HG02840 (cell line): ENCODE data around the gene USP24.
"Not testable (repeated sequence)": the region's sequence is repeated elsewhere in the genome, so short reads cannot be mapped to it uniquely, and the experiment has no call there.

Experiments used
- ATAC-seq: cut with Tn5 transposase; IDR thresholded peaks from one replicate; pipeline ENCODE4 v1.9.1; 2021; ENCODE audit warnings: mild to moderate bottlenecking, moderate library complexity, moderate number of reproducible peaks; ENCODE audit not compliant: unreplicated experiment, low FRiP score

The USP24 gene

GRCh38 chr1:55043011-55043410, 172.2 kb downstream of the USP24 start:
- no peak for ATAC-seq

DNA sequence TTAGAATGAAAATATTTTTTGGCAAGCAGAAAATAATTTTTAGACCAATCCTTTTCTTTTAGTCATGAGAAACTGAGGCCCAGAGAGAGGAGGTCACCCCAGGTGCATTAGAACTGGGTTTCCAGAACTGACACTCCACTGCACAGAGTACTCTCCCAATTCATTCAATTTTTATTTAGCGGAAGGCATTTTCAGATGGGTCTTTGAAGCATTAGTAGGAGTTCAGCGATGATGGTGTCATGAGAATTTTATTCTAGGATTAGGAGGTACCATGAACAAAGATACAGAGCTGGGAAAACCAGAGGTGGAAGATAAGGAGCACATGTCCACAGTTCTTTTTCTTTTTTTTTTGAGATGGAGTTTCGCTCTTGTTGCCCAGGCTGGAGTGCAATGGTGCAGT, 173.6 kb downstream of the USP24 start:
- ATAC-seq, result no peak

DNA sequence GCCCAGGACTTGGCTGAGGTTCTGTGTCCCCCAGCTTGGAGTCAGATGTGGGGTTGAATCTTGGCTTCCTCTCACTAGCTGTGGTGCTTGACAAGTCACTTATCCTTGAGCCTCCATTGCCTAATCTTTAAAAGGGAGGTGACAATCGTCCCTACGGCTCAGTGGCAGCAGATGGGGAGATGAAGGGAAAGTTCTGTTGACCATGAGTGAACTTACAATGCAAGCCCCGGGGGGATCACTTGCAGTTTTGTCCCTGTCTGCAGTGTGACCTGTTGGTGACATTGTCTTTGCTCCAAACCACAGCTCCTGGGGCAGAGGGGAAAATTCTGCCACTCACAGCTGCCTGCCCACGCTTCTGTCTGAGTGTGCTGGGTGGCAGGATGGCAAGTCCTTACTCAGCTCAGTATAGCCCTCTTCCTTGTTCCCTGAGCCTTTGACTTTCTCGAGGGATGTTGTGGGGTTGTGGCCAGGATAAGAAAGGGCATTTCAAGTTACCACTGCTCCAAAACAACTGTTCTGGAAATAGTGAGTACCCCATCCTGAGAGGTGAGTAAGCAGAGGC, 174.2 kb downstream of the USP24 start:
- ATAC-seq, result no peak

DNA sequence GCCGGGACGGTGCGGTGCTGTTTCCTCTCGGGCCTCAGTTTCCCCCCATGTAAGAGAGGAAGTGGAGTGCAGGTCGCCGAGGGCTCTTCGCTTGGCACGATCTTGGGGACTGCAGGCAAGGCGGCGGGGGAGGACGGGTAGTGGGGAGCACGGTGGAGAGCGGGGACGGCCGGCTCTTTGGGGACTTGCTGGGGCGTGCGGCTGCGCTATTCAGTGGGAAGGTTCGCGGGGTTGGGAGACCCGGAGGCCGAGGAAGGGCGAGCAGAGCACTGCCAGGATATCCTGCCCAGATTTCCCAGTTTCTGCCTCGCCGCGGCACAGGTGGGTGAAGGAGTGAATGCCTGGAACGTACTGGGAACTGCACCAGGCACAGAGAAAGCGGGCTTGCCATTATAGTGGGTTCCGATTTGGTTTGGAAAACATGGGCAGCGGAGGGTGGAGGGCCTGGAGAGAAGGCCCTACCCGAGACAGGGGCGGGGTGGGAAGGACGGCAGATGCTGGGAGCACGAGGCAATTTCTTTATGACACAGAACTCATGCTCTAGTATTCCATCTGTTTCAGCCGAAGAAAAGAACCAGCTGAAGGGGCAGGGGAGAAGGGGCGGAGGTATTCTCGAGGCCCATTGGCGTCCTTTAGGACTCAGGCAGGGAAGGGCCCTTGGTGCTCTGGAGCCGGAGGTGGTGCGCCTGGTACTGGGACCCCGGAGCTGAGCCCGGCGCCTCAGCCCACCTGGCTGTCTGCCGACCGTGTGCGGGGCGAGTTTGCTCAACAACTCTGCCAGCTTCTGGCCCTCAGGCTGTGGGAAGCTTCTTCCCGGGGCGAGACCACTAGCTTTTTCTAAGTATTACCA, 174.9 kb downstream of the USP24 start:
- no peak for ATAC-seq

DNA sequence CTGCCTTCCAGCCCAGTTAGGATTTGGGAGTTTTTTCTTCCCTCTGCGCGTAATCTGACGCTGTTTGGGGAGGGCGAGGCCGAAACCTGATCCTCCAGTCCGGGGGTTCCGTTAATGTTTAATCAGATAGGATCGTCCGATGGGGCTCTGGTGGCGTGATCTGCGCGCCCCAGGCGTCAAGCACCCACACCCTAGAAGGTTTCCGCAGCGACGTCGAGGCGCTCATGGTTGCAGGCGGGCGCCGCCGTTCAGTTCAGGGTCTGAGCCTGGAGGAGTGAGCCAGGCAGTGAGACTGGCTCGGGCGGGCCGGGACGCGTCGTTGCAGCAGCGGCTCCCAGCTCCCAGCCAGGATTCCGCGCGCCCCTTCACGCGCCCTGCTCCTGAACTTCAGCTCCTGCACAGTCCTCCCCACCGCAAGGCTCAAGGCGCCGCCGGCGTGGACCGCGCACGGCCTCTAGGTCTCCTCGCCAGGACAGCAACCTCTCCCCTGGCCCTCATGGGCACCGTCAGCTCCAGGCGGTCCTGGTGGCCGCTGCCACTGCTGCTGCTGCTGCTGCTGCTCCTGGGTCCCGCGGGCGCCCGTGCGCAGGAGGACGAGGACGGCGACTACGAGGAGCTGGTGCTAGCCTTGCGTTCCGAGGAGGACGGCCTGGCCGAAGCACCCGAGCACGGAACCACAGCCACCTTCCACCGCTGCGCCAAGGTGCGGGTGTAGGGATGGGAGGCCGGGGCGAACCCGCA, 175.7 kb downstream of the USP24 start, which contains the start of gene PCSK9:
Gene PCSK9 (plus strand): TSS at position 207 of the 741 bp plus-strand sequence. CDS start 290 bp downstream, at position 497.
- ATAC-seq, result no peak

- ATAC-seq, result no peak
Observed at GRCh38 chr1:55038974-55039341, 176.2 kb downstream of the USP24 start.

DNA sequence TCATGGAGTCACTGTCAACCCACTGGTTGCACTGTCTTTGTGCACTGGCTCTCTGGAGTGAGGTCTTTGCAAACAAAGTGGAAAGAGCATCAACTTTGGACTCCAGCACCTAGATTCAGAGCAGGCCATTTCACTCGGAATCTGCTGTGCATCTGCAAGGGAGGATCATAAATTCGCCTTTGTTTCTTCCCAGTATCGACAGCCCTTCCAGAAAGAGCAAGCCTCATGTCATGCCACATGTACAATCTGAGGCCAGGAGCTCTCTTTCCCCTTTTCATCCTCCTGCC, 176.7 kb downstream of the USP24 start:
- ATAC-seq, result no peak

DNA sequence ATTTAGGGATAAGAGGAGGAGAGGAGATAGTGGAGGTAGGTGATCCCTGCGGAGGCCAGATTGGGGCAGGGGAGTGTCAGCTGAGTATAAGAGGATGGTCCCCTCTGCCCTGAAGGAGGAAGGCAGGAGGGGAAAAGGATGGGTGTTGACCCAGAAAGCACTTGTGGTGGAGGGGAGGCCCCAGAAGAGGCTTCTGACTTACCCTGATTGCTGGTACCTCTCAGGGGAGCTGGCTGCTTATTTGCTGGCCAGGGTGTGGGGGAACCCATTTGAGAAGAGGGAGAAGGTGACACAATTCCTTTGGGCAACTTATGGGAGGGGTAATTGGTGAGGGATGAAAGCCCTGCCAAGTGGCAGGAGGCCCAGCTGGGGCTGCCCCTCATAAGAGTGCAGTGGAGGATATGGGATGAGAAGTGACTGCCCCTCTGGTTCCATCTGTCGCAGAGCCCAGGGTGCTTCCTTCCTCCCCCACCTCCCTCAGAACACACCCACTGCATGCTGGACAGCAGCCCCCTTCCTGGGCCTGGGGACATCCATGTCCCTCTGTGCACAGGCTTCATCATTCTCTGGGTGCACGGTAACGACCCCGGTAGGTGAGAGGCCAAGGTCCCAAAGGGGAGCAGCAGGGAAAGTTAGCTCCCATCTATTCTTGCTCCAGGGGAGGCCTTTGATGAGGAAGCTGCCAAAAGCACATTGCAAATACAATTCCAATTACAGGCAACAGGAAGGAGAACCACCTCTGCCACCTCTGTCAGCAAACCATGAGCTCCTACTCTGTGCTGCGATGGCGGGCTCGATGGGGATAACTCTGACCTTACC, 177.2 kb downstream of the USP24 start:
- ATAC-seq, result no peak

GRCh38 chr1:55035904-55036303, 179.3 kb downstream of the USP24 start:
- ATAC-seq, result no peak

DNA sequence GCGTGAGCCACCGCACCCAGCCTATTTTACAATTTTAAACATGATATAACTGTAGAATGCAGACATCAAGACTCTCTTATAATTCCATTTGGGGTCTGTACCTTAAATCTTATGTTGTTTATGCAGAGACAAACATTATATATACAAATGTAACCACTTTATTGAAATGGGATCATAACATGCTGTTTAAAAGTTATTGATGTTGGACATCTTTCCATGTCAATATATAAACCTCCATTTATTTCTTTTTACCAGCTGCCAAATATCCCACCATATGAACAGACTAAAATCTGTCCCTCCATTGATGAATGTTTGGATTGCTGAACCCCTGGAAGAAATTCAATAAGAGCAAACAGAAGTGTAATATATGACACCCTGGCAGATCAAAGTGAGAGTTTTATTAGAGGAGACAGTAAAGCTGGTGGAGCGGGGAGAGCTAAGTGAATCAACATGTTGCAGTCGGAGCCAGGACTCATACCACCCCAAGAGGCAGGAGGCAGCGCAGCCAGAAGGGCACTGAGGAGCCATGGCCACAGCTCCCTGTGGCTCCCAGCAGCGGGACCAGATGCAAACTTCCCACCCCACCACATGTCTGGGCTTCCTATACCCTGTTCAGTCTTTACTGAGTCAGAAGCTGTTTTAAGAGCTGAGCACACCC, 180.6 kb downstream of the USP24 start:
- no peak for ATAC-seq

GRCh38 chr1:55033265-55033614, 181.9 kb downstream of the USP24 start:
- no peak for ATAC-seq

DNA sequence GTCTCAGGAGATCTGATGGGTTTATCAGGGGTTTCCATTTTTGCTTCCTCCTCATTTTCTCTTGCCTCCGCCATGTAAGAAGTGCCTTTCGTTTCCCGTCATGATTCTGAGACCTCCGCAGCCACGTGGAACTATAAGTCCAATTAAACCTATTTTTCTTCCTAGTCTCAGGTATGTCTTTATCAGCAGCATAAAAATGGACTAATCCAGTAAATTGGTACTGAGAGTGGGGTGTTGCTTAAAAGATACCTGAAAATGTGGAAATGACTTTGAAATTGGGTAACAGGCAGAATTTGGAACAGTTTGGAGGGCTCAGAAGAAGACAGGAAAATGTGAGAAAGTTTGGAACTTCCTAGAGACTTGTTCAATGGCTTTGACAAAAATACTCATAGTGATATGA, 184.1 kb downstream of the USP24 start:
- ATAC-seq, result not testable (repeated sequence)

DNA sequence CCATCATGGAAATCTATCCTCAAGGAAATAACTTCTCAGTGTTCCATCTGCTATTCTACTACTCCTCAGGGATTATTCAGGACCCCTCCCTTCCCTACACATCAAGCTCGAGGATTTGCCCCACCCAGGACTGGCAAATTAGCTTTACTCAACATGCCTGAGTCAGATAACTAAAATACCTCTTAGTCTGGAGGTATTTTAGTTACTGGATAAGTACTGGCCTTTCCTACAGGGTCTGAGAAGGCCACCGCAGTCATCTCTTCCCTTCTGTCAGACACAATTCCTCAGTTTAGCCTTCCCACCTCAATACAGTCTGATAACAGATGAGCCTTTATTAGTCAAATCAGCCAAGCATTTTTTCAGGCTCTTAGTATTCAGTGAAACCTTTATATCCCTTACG, 188.5 kb downstream of the USP24 start:
- not testable (repeated sequence) for ATAC-seq

- not testable (repeated sequence) for ATAC-seq
Observed at GRCh38 chr1:55024163-55024562, 191.0 kb downstream of the USP24 start.

GRCh38 chr1:55021942-55022546, 193.1 kb downstream of the USP24 start:
- ATAC-seq, result no peak

DNA sequence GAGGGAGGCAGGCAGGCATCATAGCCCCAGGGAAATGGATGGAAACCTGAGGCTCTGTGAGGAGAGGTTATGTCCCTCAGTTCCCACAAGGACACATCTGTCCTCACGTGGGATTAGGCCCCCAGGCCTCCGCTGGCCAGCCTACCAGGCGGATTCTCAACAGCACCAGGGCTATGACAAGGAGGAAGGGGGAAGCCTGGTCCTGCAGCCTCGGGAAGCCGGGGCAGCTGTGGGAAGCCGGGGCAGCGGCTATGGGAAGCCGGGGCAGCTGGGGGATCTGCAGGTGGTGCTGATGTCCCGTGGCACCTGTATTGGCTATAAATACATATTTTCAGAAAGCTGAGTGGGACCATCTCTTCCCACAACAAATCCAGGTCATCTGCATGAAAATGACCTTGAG, 196.8 kb downstream of the USP24 start:
- no peak for ATAC-seq
